HG03575 (cell line): ENCODE data around the gene MCAM.

Source experiments
- ATAC-seq: cut with Tn5 transposase; IDR thresholded peaks from one replicate; pipeline ENCODE4 v1.9.1; 2021; ENCODE audit not compliant: unreplicated experiment, insufficient number of reproducible peaks, low FRiP score; ENCODE audit errors: extremely low read depth

The MCAM gene

GRCh38 chr11:119285431-119285830, 31.5 kb downstream of the MCAM start:
- no peak for ATAC-seq

GRCh38 chr11:119284344-119285157, 32.4 kb downstream of the MCAM start:
- ATAC-seq: no peak

GRCh38 chr11:119282495-119282894, 34.4 kb downstream of the MCAM start:
- ATAC-seq: no peak

- ATAC-seq: no peak
Measured at GRCh38 chr11:119277660-119278059, 39.3 kb downstream of the MCAM start.

- no peak for ATAC-seq
Measured at GRCh38 chr11:119273721-119274120, 43.2 kb downstream of the MCAM start.

- ATAC-seq: no peak
Measured at GRCh38 chr11:119267645-119268044, 49.3 kb downstream of the MCAM start.

GRCh38 chr11:119266517-119267255, 50.2 kb downstream of the MCAM start:
- no peak for ATAC-seq

GRCh38 chr11:119266063-119266462, 50.9 kb downstream of the MCAM start:
- no peak for ATAC-seq

- no peak for ATAC-seq
Measured at GRCh38 chr11:119263352-119263940, 53.5 kb downstream of the MCAM start.

GRCh38 chr11:119262668-119263351, 54.1 kb downstream of the MCAM start:
- no peak for ATAC-seq

GRCh38 chr11:119258983-119259382, 57.9 kb downstream of the MCAM start:
- ATAC-seq: no peak
